HG02970 (cell line): ENCODE measurements around the gene FOXP1.

Experiments used
- ATAC-seq: cut with Tn5 transposase; IDR thresholded peaks from one replicate; pipeline ENCODE4 v1.9.1; 2021; ENCODE audit warnings: mild to moderate bottlenecking, moderate library complexity, moderate number of reproducible peaks; ENCODE audit not compliant: unreplicated experiment, low FRiP score

The FOXP1 gene

DNA sequence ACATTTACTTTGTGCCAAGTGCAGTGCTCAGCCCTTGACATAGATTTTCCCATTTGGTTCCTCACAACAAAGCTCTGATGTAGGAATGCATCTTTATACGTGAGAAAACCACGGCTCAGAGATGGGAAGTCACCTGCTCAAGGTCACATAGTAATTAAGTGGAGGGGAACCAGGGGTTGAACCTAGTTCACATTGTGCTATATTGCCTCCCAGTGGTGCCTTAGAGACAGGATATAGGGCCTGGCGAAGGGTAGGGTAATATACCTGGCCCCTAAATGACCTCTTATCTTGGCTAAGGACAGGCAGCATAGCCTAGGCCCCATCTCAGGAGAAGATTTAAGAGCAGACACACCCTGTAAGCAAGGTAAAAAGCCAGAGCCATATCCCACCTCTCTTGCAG lies 71.5 kb downstream of the FOXP1 start:
- ATAC-seq, result no peak

DNA sequence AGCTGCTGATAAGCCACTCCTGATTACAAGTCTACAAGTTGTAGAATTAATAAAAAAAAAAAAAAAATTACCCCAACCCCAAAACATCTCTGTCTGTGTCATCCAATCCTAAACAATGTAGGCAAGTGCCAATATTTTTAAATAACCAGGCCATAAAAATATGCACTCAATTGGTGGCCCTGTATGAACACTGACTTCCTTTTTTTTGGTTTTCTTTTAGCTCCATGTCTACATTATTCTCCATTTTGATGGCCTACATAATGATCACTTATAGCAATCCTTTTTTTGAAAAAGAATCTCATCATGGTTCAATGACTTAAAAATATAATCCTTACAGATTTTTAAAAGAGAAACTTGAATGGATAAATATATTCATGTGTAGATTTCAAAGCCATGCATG lies 72.1 kb downstream of the FOXP1 start:
- ATAC-seq, result no peak

DNA sequence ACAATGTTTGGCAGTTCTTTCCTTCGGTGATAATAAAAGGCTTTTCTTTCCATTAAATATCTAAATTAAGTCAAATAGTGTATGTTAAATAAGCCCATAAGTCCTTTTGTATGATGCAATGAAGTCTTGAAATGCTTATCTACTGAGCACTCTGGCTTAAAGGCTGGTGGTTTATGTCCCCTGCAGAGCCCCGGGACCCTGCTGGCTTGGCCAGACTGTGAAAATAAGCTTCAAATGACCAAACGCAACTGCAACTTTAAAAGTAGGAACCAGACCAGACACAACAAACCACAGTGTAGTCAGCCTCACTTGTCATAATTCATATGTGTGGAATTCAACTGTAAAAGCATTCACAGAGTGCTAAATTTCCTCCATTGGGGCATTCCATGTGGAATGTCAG lies 72.5 kb downstream of the FOXP1 start:
- no peak for ATAC-seq

DNA sequence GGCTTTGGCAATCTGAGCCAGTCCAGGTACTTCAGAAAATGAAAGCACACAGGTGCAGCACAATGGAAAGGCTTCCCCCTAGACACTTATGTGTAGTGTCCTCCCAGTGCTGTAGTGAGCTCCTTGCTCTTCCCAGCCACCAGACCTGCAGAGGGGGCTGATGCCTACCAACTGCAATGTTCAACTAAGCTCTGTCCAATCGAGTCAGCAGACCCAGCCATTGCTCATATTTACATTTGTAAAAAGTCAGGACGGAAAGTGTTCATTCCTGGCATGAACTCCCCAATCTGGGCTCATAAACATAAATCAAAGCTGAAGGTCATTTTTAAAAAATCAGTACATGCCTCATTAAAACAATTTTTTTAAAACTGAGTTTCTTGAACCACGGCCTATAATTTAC lies 73.0 kb downstream of the FOXP1 start:
- ATAC-seq, result no peak

DNA sequence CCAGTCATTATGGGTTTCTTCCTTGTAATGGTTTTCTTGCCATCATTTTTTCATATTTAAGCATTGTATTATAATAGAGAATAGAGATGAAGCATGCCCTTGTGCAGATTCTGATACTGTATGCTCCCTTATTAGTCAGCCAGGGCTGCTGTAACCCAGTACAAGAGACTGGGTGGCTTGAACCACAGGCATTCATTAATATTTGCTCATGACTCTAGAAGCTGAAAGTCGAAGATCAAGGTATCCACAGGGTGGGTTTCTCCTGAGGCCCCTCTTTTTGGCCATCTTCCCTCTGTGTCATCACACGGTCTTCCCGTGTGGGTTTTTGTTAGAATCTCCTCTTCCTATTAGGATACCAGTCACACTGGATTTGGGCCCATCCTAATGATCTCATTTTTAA lies 74.5 kb downstream of the FOXP1 start:
- no peak for ATAC-seq

DNA sequence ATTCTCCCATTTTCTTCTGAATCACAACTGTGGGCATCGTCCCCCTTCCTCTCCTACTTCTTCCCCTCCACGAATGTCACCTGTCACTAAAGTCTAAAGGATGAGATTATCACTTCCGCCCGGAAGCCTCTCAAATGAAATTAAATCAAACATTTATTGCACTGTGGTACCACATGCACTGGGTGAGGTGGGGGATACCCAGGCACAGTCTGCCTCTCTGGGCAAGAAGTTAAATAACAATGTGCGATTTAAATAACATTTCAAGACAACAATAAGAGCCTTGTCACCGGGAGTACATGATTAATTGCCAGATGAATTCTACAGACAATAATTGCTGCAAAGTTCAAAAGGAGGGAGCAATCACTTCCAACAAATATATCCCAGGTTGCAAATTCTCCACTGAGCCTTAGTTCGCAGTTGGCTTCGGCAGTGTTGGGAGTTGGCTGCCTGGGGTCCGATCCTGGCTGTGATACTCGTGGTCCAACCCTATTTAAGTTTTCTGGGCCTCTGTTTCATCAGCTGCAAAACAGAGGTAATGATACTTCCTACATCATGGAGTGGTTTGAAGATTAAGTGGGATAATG lies 77.7 kb downstream of the FOXP1 start:
- no peak for ATAC-seq

DNA sequence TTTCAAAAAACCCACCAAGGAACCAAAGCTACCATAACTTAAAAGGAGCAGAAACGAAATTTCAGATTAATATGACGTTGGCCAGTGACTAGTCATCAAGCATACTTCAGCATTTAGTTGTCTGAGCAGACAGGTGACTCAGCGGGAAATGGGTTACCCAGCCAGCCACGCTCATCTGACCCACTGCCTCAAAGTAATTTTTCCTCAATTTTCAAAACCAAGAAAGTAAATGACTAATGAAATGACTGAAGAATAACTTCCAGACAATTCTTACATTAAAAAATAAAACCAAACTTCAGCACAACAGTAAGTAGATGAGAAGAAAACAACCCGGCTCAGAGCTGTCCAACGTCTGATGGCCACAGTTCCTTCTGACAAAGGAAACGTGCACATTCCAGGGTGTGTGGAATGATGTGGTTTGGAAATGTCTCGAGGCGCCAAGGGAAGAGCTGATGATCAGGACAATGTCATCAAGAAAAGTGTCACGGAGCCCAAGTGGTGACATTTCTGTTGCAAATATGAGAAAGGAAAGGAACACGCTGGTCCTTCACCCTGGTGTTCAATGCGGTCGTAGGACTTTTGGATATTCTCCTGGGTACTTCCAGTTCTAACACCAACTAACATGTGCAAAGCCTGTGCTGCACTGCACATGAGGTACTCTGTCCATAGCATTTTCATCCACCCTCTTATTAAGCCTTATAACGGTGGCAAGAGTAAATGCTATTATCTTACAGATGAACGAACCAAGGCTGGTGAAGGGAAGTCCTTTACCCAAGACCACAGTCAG lies 79.1 kb downstream of the FOXP1 start:
- no peak for ATAC-seq

DNA sequence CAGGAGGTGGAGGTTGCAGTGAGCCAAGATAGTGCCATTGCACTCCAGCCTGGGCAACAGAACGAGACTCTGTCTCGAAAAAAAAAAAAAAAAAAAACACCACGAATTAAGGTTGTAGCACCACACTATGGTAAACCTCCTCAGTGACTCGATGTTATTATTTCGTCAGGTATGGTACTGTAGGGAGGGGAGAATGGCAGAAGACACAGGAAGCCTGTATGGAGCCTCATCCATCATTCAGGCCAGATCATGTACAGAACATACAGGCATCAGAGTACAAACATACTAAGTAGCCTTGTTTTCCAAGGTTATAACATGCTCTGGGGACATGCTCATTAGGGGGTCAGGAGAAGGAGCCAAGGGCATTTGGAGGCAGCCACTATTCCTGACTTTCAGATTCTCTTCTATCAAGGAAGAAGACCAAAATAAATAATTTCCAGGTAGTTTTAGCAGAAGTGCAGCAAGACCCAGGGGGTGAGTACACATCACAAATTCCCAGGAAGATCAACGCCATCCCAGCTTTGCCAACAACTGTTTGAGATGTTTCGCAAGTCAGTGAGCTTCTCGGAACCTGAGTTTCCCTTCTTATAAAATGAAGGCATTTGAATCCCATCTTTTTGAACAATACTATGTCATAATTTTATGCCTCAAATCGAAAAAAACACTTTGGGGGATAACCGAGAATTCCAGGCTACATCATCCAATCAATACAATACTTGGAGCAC lies 79.8 kb downstream of the FOXP1 start:
- ATAC-seq, result no peak

DNA sequence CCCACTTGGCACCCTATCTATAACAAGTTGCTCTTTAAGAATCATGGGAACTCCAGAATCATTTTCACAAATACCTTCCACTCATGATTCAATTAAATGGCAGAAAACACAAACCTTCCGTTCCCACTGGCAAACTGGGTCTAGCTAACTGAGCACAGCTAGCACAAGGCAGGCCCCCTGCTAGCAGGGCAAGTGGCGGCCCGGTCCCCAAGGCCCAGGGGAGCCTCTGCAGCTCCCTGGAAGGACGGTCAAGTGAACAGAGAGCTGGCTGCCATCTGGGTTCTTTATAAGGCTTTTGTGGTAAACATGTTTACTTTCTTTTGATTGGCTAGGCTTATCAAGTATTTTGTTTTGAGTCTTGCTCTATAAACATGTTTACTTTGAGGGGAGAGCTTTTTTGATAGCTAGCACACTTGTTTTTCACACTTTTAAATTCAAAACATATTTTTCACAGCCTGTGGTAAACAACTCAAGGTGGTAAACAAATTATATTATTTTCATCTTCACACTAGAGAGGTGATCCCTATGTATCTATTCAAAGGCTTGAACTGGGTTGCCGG lies 81.4 kb downstream of the FOXP1 start:
- no peak for ATAC-seq

DNA sequence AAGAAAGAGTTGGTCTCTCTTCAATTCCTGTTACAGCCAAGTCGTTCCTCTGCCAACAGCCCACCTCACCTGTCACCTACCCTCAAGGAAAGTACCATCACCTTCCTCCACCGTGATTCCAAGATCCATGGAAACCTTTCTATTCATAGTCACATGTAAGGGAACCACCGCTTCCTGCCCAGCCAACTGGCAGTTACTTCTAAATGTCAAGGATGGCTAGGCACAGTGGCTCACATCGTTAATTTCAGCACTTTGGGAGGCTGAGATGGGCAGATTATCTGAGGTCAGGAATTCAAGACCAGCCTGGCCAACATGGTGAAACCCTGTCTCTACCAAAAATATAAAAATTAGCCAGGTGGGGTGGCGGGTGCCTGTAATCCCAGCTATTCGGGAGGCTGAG lies 82.8 kb downstream of the FOXP1 start:
- ATAC-seq, result no peak

DNA sequence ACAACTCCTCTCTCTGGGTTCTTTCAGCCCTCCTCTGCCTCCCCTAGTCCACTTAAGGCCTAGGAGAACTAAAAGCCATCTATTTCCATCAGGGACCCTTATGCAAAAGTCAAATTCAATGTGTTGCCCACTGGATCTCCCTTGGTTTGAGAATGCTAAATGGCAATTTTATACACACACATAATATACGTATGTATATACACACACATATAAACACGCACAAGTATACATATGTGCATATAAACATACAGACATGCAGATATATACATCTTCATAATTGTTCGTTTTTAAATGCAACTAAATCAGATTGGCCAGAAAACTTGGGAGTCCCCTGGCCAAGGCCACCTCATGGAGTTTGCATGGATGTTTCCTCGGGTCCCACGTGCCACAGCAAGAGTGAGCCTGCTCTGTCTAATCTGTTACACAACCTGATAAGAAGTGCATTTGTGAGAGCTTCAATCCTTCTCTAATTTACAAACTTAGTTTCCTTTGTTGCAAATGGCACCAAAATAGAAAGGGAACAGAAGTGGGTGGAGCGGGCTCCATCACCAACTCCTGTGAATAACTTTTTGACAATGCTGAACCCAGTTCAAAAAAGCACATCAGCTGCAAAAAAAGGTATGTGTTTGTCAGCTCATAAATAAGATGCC lies 84.2 kb downstream of the FOXP1 start:
- no peak for ATAC-seq

DNA sequence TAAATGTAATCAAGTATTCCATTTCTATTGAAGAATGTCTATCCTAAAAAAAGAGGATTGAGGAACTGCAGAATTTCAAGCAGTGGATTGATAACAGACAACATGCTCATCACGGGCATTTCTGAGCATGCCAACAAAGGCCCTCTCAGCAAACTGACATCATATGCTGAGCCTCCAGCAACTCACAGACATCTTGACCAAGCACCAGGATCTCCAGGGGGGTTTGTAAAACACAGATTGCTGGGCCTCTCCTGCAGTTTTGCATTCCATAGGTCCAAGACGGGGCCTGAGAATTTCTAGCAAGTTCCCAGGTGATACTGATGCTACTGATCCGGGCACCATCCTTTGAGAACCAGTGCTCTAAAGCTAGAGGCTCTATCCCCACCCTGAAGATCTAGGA lies 85.0 kb downstream of the FOXP1 start:
- no peak for ATAC-seq

DNA sequence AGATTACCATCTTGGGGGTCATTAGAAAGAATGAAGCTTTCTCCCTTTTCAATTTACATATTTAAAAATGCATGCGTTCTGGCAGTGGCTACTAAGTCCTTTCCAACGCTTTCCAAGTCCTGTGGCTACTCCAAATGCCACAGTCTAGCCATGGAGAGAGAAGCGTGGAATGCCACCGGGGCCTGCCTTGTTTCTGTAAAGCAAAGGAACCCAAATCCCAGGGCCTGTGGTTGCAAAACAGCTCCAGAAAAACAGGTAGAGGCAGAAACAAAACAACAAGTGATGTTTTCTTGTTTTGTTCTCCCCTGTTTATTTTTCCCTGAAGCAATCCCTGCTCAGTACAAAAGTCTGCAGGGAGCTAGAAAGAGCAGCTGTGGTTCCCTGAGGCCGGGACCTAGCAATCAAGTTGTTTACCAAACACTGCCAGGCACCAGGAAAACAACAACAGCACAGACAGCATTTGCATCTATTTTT lies 85.5 kb downstream of the FOXP1 start:
- no peak for ATAC-seq

DNA sequence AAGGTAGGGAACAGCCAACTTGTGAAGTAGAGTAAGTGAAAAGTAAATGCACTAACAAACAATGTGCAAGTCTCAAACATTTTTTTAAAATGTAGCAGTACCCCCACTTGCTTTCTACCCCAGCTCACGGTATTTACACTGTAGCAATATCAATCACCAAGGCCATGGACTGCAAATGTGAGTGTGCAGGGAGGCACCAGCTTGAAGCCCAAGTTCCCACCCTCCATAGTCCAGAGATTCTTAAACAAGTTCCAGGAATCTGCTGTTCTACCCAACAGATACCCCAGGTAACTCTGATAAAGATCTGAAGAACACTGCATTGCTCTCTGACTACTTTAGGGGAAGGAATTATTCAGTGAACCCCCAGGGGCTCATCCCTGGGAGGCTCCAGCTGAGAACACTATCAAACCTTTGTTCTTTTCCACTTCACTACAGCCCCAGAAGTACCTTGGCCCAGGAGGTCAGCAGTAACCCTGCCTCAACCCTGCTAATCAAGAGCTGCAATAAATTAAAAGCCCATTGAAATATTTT lies 86.1 kb downstream of the FOXP1 start:
- ATAC-seq, result no peak

DNA sequence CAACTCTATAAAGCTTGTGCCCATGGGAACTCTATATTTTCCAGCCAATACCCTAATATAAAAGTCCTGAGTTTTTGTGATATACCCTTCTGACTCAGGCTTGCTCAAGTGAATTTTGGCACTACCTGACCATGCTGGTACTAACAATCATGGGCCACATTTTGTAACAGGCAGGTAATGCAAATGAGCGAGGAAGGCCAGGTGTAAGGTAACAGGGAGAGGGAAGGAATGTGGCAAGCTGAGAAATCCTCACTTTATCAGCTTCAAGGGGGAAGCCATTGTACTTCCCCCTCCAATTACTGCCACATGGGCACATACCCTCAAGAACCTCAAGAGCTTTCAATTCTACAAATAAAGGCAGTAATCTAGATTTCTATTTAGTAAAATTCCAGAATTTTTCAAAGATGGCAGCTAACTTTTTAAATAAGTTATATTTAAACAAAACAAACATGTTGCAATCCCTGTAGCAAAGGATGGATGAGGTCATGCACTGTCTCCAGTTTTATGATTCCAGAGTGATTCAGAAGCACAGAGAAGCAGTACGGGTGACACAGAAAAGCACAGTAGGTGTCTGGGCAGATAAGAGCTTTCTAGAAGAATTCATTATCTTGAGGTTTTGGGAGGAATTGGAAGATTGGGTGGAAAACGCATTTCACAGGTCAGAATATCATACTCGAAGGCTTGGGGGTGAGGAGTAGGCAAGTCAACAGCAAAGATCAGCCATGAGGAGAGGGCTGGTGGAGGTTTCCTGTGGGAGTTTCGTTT lies 87.6 kb downstream of the FOXP1 start:
- ATAC-seq, result no peak

DNA sequence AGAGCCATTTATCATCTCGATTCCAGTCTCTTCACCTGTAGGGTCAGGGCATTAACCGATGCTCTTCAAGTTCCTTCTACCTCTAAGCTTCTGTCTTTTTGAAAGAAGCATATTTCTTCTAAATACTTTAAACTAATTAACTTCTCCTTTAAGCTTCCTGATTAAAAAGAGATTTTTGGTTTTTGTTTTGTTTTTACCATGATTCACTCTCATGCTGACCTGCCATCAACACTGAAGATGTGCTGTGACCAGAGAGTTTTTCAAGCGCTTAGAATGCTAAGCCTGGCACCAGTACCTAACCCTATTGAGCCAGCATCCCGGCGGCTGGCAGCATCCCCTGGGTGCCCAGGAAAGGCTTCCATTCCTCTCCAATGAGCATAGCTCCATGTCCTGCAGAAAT lies 89.3 kb downstream of the FOXP1 start:
- no peak for ATAC-seq

DNA sequence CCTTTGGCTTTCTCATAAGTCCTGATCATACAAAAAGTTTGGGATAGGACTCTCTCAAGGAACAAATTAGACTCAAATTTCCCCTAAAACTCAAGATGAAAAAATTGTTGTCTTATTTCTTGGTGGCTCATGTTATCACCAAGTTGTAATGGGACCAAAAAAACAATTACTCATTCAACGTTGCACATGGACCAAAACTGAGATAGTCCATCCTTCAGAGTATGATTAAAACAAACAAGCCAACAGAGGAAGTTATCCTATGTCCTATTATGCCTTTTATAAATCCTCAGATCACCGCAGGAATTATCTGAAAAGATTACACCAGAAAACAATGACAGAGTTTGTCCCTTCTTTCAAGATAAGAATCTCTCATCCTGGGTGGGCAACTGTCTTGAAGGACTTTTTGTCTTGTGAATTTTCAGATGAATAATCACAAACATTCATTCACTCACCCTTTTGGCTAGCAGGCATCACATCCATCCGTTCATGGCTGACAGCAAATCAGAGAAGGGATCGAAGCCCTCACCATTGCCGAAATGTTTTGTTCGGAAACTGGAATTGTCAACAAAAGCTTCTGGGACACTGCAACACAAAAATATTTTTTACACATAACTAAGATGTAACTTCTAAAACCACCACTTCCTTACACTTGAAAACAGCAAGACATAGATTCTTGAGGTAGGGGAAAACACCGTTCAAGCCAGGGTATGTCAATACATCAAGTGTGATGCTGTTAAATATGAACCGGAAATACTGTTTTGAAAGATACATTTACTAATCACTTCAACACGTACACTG lies 90.4 kb downstream of the FOXP1 start:
- ATAC-seq, result no peak

DNA sequence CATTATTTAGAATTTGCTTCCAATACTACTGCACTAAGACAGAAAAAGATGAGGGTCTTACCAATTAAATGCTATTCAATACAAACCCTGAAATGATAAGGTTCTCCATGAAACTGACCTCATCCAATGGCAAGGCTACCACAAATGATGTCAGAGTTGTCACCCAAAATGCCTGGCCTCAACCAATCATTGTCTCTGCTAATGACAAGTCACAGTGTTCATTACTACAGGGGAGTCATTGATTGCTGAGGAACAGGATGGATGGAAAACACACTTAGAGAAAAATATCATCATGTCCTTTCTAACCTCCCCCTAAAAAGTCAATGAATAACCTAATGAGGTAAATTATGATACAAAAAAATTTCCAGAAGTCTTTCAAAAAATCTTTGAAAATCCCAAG lies 91.0 kb downstream of the FOXP1 start:
- ATAC-seq, result no peak

DNA sequence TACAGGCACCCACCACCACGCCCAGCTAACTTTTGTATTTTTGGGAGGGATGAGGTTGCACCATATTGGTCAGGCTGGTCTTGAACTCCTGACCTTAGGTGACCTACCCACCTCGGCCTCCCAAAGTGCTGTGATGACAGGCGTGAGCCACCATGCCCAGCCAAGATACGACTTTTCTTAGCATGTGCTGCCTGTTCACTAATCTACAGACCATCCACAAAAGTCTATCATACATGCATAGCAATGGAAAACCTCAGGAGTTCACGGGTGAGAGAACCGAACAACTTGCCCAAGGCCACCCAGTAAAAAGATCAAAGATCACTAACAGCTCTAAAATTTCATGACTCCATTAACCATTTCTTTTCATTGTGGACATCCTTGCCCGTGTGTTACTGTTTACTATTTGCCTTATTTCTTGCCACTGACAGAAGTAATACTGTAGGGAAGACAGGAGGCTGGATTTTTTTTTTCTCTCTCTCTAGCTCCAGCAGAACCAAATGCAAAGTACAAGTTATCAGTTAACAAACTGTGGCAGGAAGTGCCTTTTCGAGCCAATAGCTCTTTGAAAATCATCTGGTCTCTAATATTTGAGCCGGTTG lies 92.3 kb downstream of the FOXP1 start:
- ATAC-seq, result no peak
